PC-3 (cell line): Measurements from ENCODE around the gene GPRC5A.

ENCODE experiments used
- CTCF ChIP-seq: fragments of 300-600 bp; sonication (generic); conservative IDR thresholded peaks from 2 replicates; pipeline ENCODE4 v1.5.1; 2017; ENCODE audit warnings: antibody characterized with exemption, low read depth, mild to moderate bottlenecking, low read length
- EZH2 ChIP-seq: fragments of 300-600 bp; sonication (generic); IDR thresholded peaks from one replicate; pipeline ENCODE4 v1.6.1; 2017; ENCODE audit warnings: antibody characterized with exemption, mild to moderate bottlenecking, low read length; ENCODE audit not compliant: unreplicated experiment

GRCh38 chr12:12965836-12966235 is 74.5 kb downstream of the GPRC5A start:
- TF ChIP-seq CTCF (no peak), EZH2 (no peak)
